ENCODE measurements around the gene LAPTM5. TPM values are rescaled to one million over a fixed set of nuclear protein-coding genes. Genes with fewer than 3 reads are reported as not detected.

LAPTM5 gene
- total RNA-seq, 4 donors from 2014 or later = 8.9 to 75.4 (median 40.4) TPM

DNA sequence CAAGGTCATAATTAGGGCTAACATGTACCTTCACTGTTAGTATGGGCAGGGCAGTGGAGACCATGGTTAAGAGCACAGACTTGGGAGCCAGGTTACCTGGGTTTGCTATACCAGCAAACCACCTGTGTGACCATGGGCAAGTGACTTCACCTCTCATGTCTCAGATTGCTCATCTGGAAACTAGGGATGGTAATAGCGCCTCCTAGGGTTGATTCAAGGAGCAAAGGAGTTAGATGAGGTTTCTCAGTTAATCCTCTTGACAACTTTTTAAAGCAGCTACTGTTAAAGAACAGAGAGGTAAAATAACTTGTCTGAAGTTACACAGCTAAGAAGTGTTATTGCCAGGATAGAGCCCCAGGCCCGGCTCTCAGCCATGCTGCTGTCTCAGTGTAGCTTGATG is 33.4 kb downstream of the LAPTM5 start:
- peaks cover 0 to 33% of the 10 kb centered on the region in 2 donors for H3K36me3 ChIP-seq
- TF ChIP-seq POLR2A (IDR thresholded peaks at IDR 0.05) = no peak
- TF ChIP-seq, protein P1, sequence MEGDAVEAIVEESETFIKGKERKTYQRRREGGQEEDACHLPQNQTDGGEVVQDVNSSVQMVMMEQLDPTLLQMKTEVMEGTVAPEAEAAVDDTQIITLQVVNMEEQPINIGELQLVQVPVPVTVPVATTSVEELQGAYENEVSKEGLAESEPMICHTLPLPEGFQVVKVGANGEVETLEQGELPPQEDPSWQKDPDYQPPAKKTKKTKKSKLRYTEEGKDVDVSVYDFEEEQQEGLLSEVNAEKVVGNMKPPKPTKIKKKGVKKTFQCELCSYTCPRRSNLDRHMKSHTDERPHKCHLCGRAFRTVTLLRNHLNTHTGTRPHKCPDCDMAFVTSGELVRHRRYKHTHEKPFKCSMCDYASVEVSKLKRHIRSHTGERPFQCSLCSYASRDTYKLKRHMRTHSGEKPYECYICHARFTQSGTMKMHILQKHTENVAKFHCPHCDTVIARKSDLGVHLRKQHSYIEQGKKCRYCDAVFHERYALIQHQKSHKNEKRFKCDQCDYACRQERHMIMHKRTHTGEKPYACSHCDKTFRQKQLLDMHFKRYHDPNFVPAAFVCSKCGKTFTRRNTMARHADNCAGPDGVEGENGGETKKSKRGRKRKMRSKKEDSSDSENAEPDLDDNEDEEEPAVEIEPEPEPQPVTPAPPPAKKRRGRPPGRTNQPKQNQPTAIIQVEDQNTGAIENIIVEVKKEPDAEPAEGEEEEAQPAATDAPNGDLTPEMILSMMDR (IDR thresholded peaks at IDR 0.05) = no peak
- no peak for TF ChIP-seq POLR2AphosphoS5 (IDR thresholded peaks at IDR 0.05)
- no peak for TF ChIP-seq EP300 (IDR thresholded peaks at IDR 0.05)
- no peak overlapping the region for H3K4me3 ChIP-seq
- no peaks in the 10 kb centered on the region for H3K27me3 ChIP-seq
- no peak for ATAC-seq
- no peaks in the 10 kb centered on the region for H3K9me3 ChIP-seq
- no peak overlapping the region for H3K27ac ChIP-seq
- WGBS, 2 donors (ENCODE audit: low coverage in 1 of 2) = 80 to 100% methylated on average over 2 of the region's 2 CpGs
- peaks cover 0 to 10% (median 4%) of the 10 kb centered on the region in 3 donors for H3K4me1 ChIP-seq

DNA sequence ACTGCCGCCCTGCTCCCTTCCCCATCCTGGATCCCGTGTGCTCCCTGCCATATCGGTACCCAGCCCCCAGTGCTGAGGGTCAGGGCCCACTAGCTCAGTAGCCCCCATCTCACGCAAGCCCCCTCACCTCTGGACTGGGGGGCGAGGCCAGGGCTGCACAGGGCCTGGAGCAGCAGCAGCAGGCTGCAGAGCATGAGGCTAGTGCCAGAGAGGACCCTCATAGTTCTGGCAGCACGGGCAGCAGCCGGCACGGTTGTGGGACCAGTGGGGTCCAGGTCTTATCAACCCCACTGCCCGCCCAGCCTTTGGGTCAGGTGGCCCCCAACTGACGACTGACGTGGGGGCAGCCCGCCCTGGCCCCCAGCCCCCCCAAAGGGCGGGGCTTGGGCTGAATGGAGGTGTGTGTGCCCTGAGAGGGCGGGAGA is 34.2 kb downstream of the LAPTM5 start, which contains the start of gene MATN1:
TSS of gene MATN1 (minus strand) at position 255 of the 425 bp plus-strand sequence. CDS start at position 221, 34 bp downstream.
- WGBS, 2 donors (ENCODE audit: low coverage in 1 of 2) = 78% methylated on average over 4 of the region's 14 CpGs; no CpG with 5 or more reads in 1 of the 2 donors
- peaks cover 0 to 33% of the 10 kb centered on the region in 2 donors for H3K36me3 ChIP-seq
- no peak within 1 kb of the TSS for H3K4me3 ChIP-seq
- no peaks in the 10 kb centered on the region for H3K27me3 ChIP-seq
- H3K9me3 ChIP-seq = no peaks in the 10 kb centered on the region
- no peak within 1 kb of the TSS for H3K27ac ChIP-seq
- no peak for TF ChIP-seq EP300 (IDR thresholded peaks at IDR 0.05)
- no peak for TF ChIP-seq POLR2AphosphoS5 (IDR thresholded peaks at IDR 0.05)
- no peak for ATAC-seq
- H3K4me1 ChIP-seq = peaks cover 0 to 16% (median 4%) of the 10 kb centered on the region in 3 donors

DNA sequence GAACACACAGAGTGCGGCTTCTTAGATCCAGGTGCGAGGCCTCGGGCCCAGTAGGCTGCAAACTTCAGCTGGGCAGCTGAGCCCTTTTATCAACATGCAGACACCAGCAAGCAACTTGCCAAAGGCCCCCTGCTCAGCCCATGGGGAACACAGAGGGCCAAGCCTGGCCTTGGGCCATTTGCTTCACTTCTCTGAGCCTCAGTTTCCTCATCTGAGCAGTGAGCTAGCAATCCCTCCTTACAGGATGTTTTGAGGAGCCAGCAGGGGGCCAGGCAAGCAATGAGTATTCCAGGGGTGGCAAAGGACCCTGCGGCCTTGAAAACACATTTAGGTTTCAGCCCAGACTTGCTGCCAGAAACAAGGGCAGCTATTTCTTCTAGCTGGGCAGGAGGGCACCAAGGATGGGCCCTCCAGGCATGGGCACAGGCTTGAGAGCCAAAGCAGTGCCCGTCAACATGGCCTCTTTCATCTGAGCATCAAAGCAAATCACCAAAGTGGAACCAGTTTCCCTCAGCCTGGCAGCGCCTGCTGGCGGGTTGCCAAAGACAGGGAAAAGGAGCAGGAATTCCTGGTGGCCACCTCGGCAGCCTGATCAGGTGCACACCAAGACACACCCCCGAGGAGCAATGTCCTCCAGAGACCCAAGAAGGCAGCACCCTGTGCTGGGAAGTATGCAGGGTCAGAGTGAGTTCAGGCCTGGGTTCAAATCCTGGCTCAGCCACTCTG is 35.6 kb downstream of the LAPTM5 start:
- H3K4me3 ChIP-seq = no peak overlapping the region
- no peaks in the 10 kb centered on the region for H3K9me3 ChIP-seq
- H3K27ac ChIP-seq = no peak overlapping the region
- H3K27me3 ChIP-seq = no peaks in the 10 kb centered on the region
- peaks cover 0 to 23% (median 4%) of the 10 kb centered on the region in 3 donors for H3K4me1 ChIP-seq
- 80 to 82% methylated on average over 1 to 2 of the region's 9 CpGs for WGBS, 2 donors (ENCODE audit: low coverage in 1 of 2)
- TF ChIP-seq POLR2AphosphoS5 (IDR thresholded peaks at IDR 0.05) = no peak
- H3K36me3 ChIP-seq = peaks cover 0 to 33% of the 10 kb centered on the region in 2 donors
- no peak for ATAC-seq

DNA sequence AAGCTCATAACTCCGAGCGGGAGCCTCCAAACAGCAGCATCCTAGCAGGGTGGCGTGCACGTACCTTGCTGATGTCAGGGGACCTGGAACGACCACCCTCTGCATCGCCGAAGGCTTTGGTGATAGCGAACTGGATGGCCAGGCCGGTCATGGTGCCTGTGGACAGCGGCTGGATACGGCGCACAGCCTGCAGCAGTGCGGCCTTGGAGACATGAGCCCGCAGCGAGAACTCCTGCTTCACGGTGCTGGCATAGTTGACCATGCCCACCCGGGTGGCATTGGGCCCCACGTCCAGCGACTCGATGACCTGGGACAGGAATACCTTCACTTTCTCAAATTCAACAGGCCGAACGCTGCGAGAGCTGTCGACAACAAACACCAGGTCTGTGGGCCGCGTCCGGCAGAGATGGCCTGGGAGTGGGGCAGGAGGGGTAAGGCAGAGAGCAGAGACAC is 36.2 kb downstream of the LAPTM5 start:
- TF ChIP-seq POLR2A (IDR thresholded peaks at IDR 0.05) (no peak), POLR2AphosphoS5 (IDR thresholded peaks at IDR 0.05) (no peak), EP300 (IDR thresholded peaks at IDR 0.05) (no peak)
- TF ChIP-seq, protein P1 (IDR thresholded peaks at IDR 0.05) = no peak
- H3K36me3 ChIP-seq = peaks cover 0 to 32% of the 10 kb centered on the region in 2 donors
- no peak overlapping the region for H3K4me3 ChIP-seq
- no peaks in the 10 kb centered on the region for H3K9me3 ChIP-seq
- no peak for ATAC-seq
- H3K4me1 ChIP-seq = peaks cover 0 to 23% (median 4%) of the 10 kb centered on the region in 3 donors
- H3K27ac ChIP-seq = no peak overlapping the region
- H3K27me3 ChIP-seq = no peaks in the 10 kb centered on the region
- 93 to 100% methylated on average over 1 to 6 of the region's 27 CpGs for WGBS, 2 donors (ENCODE audit: low coverage in 1 of 2)

DNA sequence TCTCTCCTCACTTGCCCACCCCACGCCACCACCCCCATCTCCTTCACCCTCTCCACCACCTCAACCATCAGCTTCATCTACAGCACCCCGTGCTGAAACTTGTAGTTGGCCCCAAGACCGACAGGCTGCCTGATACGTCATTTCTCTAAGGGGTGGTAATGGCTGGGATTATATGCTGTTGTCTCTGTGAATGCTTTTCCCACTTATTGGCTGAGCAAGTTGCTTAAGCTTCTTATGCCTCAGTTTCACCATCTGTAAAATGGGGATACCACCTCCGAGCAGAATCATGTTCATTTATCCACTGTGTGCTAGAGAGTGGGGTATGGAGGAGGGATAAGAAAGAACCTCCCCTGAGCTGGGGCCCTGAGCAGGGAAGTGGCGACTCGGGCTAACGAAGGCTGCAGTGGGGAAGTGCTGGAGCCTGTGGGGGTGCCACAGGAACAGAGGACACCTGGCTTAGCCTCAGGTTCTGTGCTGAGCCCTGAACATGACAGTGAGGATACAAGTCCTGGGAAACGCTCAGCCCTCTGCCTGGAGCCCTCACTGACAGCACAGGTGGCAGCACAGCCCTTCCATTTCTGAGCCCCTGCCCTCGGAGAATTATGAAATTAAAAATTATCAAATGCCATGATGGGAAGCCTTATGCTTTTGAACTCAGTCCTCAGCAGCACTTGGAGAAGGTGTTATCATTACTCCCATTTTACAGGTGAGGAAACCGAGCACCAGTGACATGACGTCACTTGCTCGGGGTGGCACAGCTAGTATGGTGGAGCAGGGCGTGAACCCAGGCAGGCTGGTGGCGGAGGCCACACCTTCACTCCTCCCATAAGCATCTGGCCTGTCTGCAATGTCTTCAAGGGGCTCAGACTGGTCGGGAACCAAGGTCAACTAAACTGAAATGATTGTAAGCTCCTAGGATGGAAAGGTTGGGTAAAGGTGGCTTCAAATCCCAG is 37.0 kb downstream of the LAPTM5 start:
- no peak overlapping the region for H3K27ac ChIP-seq
- 85 to 98% methylated on average over 6 to 8 of the region's 16 CpGs for WGBS, 2 donors (ENCODE audit: low coverage in 1 of 2)
- ATAC-seq = no peak
- no peak overlapping the region for H3K4me3 ChIP-seq
- TF ChIP-seq EP300 (IDR thresholded peaks at IDR 0.05) = no peak
- no peak for TF ChIP-seq POLR2AphosphoS5 (IDR thresholded peaks at IDR 0.05)
- TF ChIP-seq, protein P1 (IDR thresholded peaks at IDR 0.05) = no peak
- TF ChIP-seq POLR2A (IDR thresholded peaks at IDR 0.05) = no peak
- peaks cover 0 to 6% (median 0%) of the 10 kb centered on the region in 3 donors for H3K9me3 ChIP-seq
- peaks cover 0 to 23% (median 4%) of the 10 kb centered on the region in 3 donors for H3K4me1 ChIP-seq
- peaks cover 0 to 23% of the 10 kb centered on the region in 2 donors for H3K36me3 ChIP-seq
- H3K27me3 ChIP-seq = no peaks in the 10 kb centered on the region

Data from gastroesophageal sphincter (tissue), 4 donors.